NCI-H2227 treated with DMSO at 0.1 percent for 48 hours (cell line): ENCODE measurements around the gene CACNB2.
"Not testable (repeated sequence)": the region's sequence is repeated elsewhere in the genome, so short reads cannot be mapped to it uniquely, and the experiment has no call there.

ENCODE experiments used
- DNase-seq: peaks from one replicate; lab custom pipeline; 2025; lab: John Stamatoyannopoulos, UW

The CACNB2 gene

GRCh38 chr10:18570386-18570785 is 430.2 kb downstream of the CACNB2 start:
- not testable (repeated sequence) for DNase-seq

- no peak for DNase-seq
These were observed 430.9 kb downstream of the CACNB2 start for GRCh38 chr10:18571076-18571475.

DNA sequence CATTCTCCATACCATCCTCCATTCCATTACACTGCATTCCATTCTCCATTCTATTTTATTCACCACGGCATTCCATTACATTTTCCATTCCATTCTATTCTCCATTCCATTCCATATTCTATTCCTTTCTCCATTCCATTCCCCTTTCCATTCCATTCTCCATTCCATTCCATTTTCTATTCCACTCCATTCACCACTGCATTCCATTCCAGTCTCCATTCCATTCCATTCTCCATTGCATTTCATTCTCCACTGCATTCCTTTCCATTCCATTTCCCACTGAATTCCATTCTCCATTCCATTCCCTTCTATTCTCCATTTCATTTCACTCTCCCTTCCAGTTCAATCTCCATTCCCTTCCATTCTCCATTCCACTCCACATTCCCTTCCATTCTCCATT is 431.6 kb downstream of the CACNB2 start:
- no peak for DNase-seq

DNA sequence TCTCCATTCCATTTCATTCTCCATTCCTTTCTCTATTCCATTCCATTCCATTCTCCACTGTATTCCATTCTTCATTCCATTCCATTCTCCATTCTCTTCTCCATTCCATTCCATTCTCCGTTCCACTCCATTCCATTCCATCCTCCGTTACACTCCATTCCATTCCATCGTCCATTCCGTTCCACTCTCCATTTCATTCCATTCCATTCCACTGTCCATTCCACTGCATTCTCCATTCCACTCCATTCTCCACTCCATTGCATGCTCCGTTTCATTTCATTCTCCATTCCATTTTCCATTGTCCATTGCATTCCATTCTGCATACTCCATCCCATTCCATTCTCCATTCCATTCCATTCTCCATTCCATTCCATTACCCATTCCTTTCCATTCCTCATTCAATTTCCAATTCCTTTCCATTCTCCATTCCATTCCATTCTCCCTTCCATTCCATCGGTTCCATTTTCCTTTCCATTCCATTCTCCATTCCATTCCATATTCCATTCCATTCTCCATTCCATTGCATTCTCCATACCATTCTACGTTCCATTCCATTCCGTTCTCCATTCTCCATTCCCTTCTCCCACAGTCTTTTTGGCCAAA is 432.8 kb downstream of the CACNB2 start:
- DNase-seq, result no peak

DNA sequence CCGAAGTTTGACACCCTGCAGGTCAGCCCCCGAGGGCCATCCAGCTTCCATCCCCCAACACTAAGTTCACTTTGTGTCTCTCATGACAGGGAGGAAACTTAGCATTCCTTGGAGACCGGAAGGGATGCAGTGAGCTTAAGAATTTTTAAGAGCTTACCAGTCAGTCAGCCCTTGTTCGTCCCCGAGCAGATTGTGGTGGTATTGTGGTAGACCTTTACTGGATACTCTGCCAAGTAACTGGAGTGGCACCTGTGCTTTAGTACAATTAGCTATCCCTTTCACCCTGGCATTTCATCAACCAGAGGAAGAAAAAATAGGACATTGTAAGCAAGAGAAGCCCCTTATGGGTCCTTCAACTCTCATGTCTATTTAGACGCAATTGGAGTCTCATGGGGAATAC is 436.4 kb downstream of the CACNB2 start:
- no peak for DNase-seq

DNA sequence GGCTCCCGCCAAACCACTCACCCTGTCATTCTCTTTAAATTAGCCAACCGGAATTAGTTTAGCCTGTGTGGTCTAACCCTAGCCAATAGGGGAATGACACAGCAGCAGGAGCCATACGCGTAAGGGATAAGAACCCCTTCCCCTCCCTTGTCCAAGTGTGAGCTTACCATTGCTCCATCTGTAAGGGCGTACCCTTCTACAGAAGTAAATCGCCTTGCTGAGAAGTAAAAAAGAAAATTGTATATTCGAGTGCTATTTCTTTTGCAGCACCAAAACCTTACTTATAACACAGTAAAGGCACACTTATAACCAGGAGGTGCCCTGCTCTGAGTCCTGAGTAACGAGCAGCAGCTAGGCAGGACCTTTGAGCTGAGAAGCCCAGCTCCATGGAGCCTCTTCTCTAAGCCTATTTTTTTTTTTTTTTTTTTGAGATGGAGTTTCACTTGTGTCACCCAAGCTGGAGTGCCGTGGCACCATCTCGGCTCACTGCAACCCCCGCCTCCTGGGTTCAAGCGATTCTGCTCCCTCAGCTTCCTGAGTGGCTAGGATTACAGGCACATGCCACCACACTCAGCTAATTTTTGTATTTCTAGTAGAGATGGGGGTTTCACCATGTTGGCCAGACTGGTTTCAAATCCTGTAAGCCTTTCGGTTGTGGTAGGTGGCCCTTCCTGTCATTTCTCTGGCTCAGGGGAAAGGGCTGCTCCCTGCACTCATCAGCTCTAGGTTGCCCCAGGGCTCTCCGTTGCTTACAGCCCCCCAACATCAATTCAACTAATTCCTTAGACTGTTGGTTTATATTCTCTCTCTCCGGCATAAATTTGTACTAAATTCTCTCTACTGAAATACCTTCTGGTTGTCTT is 437.8 kb downstream of the CACNB2 start:
- no peak for DNase-seq

DNA sequence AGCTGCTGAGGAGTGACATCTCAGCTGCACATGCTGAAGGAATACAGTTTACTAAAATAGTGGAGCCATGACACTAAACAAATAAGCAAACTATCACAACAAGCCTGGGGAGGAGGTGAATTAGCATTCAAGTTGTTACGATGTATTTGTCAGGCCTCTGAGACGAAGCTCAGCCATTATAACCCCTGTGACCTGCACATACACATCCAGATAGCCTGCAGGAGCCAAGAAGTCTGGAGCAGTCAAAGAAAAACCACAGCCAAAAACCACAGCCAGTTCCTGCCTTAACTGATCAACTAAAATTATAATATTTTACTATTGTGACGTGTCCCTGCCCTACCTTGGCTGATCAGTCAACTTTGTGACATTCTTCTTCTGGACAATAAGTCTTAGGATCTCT is 442.6 kb downstream of the CACNB2 start:
- DNase-seq, result no peak

GRCh38 chr10:18583575-18584270 is 443.5 kb downstream of the CACNB2 start:
- no peak for DNase-seq

DNA sequence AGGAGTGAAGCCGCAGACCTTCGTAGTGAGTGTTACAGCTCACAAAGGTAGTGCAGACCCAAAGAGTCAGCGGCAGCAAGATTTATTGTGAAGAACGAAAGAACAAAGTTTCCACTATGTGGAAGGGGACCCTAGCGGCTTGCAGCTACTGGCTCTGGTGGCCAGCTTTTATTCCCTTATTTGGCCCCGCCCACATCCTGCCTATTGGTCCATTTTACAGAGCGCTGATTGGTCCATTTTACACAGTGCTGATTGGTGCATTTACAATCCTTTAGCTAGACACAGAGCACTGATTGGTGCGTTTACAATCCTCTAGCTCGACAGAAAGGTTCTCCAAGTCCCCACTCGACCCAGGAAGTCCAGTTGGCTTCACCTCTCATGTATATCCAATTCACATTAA is 446.4 kb downstream of the CACNB2 start:
- not testable (repeated sequence) for DNase-seq

DNA sequence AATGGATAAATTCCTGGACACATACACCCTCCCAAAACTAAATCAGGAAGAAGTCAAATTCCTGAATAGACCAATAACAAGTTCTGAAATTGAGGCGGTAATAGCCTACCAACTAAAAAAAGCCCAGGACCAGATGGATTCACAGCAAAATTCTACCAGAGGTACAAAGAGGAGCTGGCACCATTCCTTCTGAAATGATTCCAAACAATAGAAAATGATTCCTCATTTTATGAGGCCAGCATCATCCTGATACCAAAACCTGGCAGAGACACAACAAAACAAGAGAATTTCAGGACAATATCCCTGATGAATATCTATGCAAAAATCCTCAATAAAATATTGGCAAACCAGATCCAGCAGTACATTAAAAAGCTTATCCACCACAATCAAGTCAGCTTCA is 450.9 kb downstream of the CACNB2 start:
- DNase-seq, result not testable (repeated sequence)
